IMR-90 (cell line): ENCODE measurements around the gene BATF2.

Experiments used
- CTCF ChIP-seq: conservative IDR thresholded peaks from 2 replicates; pipeline ENCODE4 v1.5.1; 2012; ENCODE audit warnings: mild to moderate bottlenecking, low read depth, low read length, improper control_type of control experiment
- POLR2A ChIP-seq: IDR thresholded peaks from 2 replicates; pipeline ENCODE4 v1.6.1; 2012; ENCODE audit warnings: mild to moderate bottlenecking, low read depth, low read length

GRCh38 chr11:65019824-65020223, 23.1 kb upstream of the BATF2 start:
- TF ChIP-seq CTCF, result no peak
- TF ChIP-seq POLR2A, result no peak
